OCI-LY7 (cell line): ENCODE results near the gene HDAC10. TPM values are rescaled to one million over a fixed set of nuclear protein-coding genes. Genes with fewer than 3 reads are reported as not detected.

Experiments used
- BruUV-seq: library from RNA; stranded (reverse); fragments of 400-500 nt; replicated peaks from 2 replicates; lab custom pipeline; 2021; lab: Mats Ljungman, UMichigan
- CTCF ChIA-PET: fragments of 300-600 bp; sonication (Branson Sonifier 250); formaldehyde crosslinking; loops from one replicate; lab custom pipeline; 2022; ENCODE audit warnings: antibody characterized with exemption; ENCODE audit not compliant: unreplicated experiment; lab: Charles Lee
- POLR2A ChIA-PET: fragments of 300-600 bp; sonication (Branson Sonifier 250); formaldehyde crosslinking; loops from one replicate; lab custom pipeline; 2022; ENCODE audit warnings: antibody characterized with exemption; lab: Charles Lee
- DNase-seq: peaks from one replicate; pipeline ENCODE4 v3.0.0-alpha.2; 2015; ENCODE audit warnings: low spot score
- H2AFZ ChIP-seq: fragments of 200-600 bp; sonication (generic), shearing (Covaris generic); 2 replicates; pipeline ENCODE4 v1.6.1; 2014; ENCODE audit warnings: mild to moderate bottlenecking, antibody characterized with exemption, low read length, moderate library complexity
- H3K27ac ChIP-seq: fragments of 200-600 bp; sonication (generic); 2 replicates; pipeline ENCODE4 v1.5.1; 2014; ENCODE audit warnings: mixed run types, low read depth, mild to moderate bottlenecking, moderate library complexity, low read length, inconsistent platforms; ENCODE audit not compliant: poor library complexity, severe bottlenecking
- H3K36me3 ChIP-seq: fragments of 200-600 bp; sonication (generic); 2 replicates; pipeline ENCODE4 v1.6.1; 2014; ENCODE audit warnings: mild to moderate bottlenecking, antibody characterized with exemption, low read length, moderate library complexity, mixed read lengths; ENCODE audit not compliant: insufficient read depth
- H3K4me1 ChIP-seq: fragments of 200-600 bp; sonication (generic); 2 replicates; pipeline ENCODE4 v1.5.1; 2014; ENCODE audit warnings: mild to moderate bottlenecking, low read length; ENCODE audit not compliant: insufficient read depth, poor library complexity, severe bottlenecking
- H3K4me2 ChIP-seq: fragments of 200-600 bp; sonication (generic); 2 replicates; pipeline ENCODE4 v1.6.1; 2014; ENCODE audit warnings: mild to moderate bottlenecking, low read length
- H3K4me3 ChIP-seq: fragments of 200-600 bp; sonication (generic); 2 replicates; pipeline ENCODE4 v1.5.1; 2014; ENCODE audit warnings: mild to moderate bottlenecking, low read depth, low read length; ENCODE audit not compliant: poor library complexity, severe bottlenecking
- H3K79me2 ChIP-seq: fragments of 200-600 bp; sonication (generic); 2 replicates; pipeline ENCODE4 v1.6.1; 2016; ENCODE audit warnings: low read depth, mild to moderate bottlenecking, low read length, moderate library complexity, mixed read lengths; ENCODE audit not compliant: insufficient read depth
- H3K9me2 ChIP-seq: fragments of 200-600 bp; sonication (generic); 2 replicates; pipeline ENCODE4 v1.6.1; 2016; ENCODE audit warnings: mild to moderate bottlenecking, low read length, mixed read lengths; ENCODE audit not compliant: insufficient read depth
- H3K9me3 ChIP-seq: fragments of 200-600 bp; sonication (generic); 2 replicates; pipeline ENCODE4 v1.6.1; 2014; ENCODE audit warnings: mild to moderate bottlenecking, mixed run types, low read length, mixed read lengths
- H4K20me1 ChIP-seq: fragments of 200-600 bp; sonication (generic); 2 replicates; pipeline ENCODE4 v1.6.1; 2014; ENCODE audit warnings: mild to moderate bottlenecking, antibody characterized with exemption, low read length, moderate library complexity, mixed read lengths; ENCODE audit not compliant: insufficient read depth
- EZH2phosphoT487 ChIP-seq: fragments of 200-600 bp; sonication (generic); IDR thresholded peaks from 2 replicates; pipeline ENCODE4 v1.6.1; 2018; ENCODE audit warnings: low read depth, borderline replicate concordance, mild to moderate bottlenecking, mixed run types, antibody characterized with exemption, low read length, moderate library complexity, mixed read lengths
- intact Hi-C: fragments of 100-400 bp; cut with micrococcal nuclease; formaldehyde crosslinking; loops from one replicate; pipeline ENCODE4 v1.10.0; 2022; ENCODE audit not compliant: unreplicated experiment
- total RNA-seq, 2 experiments: library from RNA; depleted of rRNA in 1 of 2; stranded (reverse); fragments of >200 nt in 1 of 2; shearing (Covaris generic) in 1 of 2; gene quantifications; 2 replicates each; pipeline ENCODE4 v1.2.3, GENCODE V29; 2014 to 2022
- TF ChIP-seq, protein P1 (sequence below): fragments of 200-600 bp; sonication (generic); conservative IDR thresholded peaks from 2 replicates; pipeline ENCODE4 v1.5.1; 2014; ENCODE audit warnings: mild to moderate bottlenecking, antibody characterized with exemption, low read length, moderate library complexity, mixed read lengths

Gene HDAC10
- total RNA-seq, 2 experiments from 2014 or later, result 49.4 to 74.9 TPM

DNA sequence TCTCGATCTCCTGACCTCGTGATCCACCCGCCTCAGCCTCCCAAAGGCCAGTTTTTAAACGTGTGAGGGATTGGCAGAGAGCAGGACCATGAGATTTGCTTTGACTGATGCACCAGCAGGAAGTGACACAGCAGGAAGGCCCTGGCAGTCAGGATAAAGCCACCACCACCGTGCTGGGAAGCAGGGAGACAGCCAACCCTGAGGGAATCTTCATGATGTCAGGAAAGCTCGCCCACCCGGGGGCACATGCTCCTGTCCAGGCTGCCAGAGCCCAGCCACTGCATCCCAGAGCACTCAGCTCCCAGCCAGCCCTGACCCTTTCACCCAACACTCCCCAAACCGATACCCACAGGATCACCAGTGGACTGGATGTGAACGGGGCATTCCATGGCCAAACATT, 12.3 kb downstream of the HDAC10 start:
- intact Hi-C loops, result no loop called here
- CTCF ChIA-PET, result no interaction called here
- no peaks in the 10 kb centered on the region for H3K9me2 ChIP-seq
- no peak overlapping the region for H3K4me2 ChIP-seq
- H3K27ac ChIP-seq, result no peak overlapping the region
- no peak for DNase-seq
- peaks cover 61% of the 10 kb centered on the region for H3K79me2 ChIP-seq
- POLR2A ChIA-PET, result no interaction called here
- TF ChIP-seq, protein P1, sequence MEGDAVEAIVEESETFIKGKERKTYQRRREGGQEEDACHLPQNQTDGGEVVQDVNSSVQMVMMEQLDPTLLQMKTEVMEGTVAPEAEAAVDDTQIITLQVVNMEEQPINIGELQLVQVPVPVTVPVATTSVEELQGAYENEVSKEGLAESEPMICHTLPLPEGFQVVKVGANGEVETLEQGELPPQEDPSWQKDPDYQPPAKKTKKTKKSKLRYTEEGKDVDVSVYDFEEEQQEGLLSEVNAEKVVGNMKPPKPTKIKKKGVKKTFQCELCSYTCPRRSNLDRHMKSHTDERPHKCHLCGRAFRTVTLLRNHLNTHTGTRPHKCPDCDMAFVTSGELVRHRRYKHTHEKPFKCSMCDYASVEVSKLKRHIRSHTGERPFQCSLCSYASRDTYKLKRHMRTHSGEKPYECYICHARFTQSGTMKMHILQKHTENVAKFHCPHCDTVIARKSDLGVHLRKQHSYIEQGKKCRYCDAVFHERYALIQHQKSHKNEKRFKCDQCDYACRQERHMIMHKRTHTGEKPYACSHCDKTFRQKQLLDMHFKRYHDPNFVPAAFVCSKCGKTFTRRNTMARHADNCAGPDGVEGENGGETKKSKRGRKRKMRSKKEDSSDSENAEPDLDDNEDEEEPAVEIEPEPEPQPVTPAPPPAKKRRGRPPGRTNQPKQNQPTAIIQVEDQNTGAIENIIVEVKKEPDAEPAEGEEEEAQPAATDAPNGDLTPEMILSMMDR, result no peak
- TF ChIP-seq EZH2phosphoT487, result no peak
- H3K4me1 ChIP-seq, result peaks cover 10% of the 10 kb centered on the region
- no peaks in the 10 kb centered on the region for H4K20me1 ChIP-seq
- no TSS peak for BruUV-seq
- H3K4me3 ChIP-seq, result no peak overlapping the region
- no peak overlapping the region for H2AFZ ChIP-seq
- H3K9me3 ChIP-seq, result no peaks in the 10 kb centered on the region; the same call in 1 of the 2 replicates
- H3K36me3 ChIP-seq, result peaks cover 40% of the 10 kb centered on the region

GRCh38 chr22:50236731-50237409, 14.2 kb downstream of the HDAC10 start:
- Histone ChIP-seq H3K36me3 (peaks cover 54% of the 10 kb centered on the region), H3K9me3 (no peaks in the 10 kb centered on the region; the same call in 1 of the 2 replicates), H3K4me2 (no peak overlapping the region), H4K20me1 (no peaks in the 10 kb centered on the region), H3K4me3 (no peak overlapping the region), H3K9me2 (no peaks in the 10 kb centered on the region), H3K4me1 (peaks cover 8% of the 10 kb centered on the region), H3K27ac (no peak overlapping the region), H3K79me2 (peaks cover 42% of the 10 kb centered on the region), H2AFZ (no peak overlapping the region)
- BruUV-seq, result no TSS peak
- CTCF ChIA-PET, result no interaction called here
- peak; percentile 51 for DNase-seq
- intact Hi-C loops, result loop anchor here (1.0 kb wide), 1 partner anchor 88 kb away; no protein-coding TSS in a partner anchor
- TF ChIP-seq, protein P1, result peak; percentile 76
- TF ChIP-seq EZH2phosphoT487, result no peak
- POLR2A ChIA-PET, result no interaction called here

DNA sequence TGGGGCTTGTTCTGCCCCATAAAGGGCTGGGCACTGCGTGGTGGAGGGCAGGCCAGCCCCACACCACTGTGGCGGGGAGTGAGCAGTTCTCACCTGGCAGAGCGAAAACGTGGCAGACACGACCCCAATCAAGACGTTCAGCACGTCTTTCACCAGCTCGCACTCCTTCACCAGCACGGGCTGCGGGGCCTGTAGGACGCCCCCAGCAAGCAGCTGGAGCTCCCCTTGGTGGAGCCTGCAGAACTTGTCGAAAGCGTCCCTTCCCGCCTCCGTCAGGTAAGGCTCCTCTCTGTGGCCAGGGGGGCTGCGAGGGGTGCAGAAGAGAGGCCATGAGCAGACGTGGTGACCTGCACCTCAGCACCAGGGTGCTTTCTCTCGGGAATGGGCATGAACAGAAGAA, 17.8 kb downstream of the HDAC10 start:
- Histone ChIP-seq H3K27ac (no peak overlapping the region), H3K4me2 (no peak overlapping the region), H3K36me3 (peaks cover 48% of the 10 kb centered on the region), H3K9me2 (no peaks in the 10 kb centered on the region), H3K79me2 (peaks cover 21% of the 10 kb centered on the region; the same call in 1 of the 2 replicates), H3K9me3 (no peaks in the 10 kb centered on the region; the same call in 1 of the 2 replicates), H2AFZ (no peak overlapping the region), H3K4me1 (peaks cover 4% of the 10 kb centered on the region), H3K4me3 (no peak overlapping the region), H4K20me1 (no peaks in the 10 kb centered on the region)
- TF ChIP-seq, protein P1, result no peak
- no peak for TF ChIP-seq EZH2phosphoT487
- POLR2A ChIA-PET, result no interaction called here
- intact Hi-C loops, result no loop called here
- no TSS peak for BruUV-seq
- CTCF ChIA-PET, result no interaction called here
- DNase-seq, result no peak
